H1 (cell line): ENCODE data around the gene AAR2. TPM values are rescaled to one million over a fixed set of nuclear protein-coding genes. Genes with fewer than 3 reads are reported as not detected.

ENCODE experiments used
- CTCF ChIA-PET: fragments of 300-600 bp; sonication (Branson Sonifier 250); formaldehyde crosslinking; loops from one replicate; lab custom pipeline; 2021; ENCODE audit not compliant: partially characterized antibody; lab: Charles Lee
- POLR2A ChIA-PET: fragments of 300-600 bp; sonication (Branson Sonifier 250); formaldehyde crosslinking; loops from one replicate; lab custom pipeline; 2021; ENCODE audit warnings: inconsistent platforms; ENCODE audit not compliant: partially characterized antibody; lab: Charles Lee
- DNase-seq, 2 experiments: peaks; one replicate each; pipeline versions ENCODE4 v3.0.0 to v3.0.0-alpha.2; 2010 to 2022; ENCODE audit warnings: low spot score in 2 of 2, low read depth in 1 of 2, mixed read lengths in 1 of 2
- FAIRE-seq: peaks from 2 replicates; lab custom pipeline; 2011; peaks lifted over from hg19 to GRCh38; lab: Jason Lieb, UNC
- H2AFZ ChIP-seq: 2 replicates; pipeline ENCODE4 v1.8.1; 2012; ENCODE audit warnings: low read length, inconsistent platforms
- H2AK5ac ChIP-seq: 2 replicates; pipeline ENCODE4 v1.6.1; 2013; ENCODE audit warnings: low read depth, low read length
- H2BK120ac ChIP-seq: replicated peaks from 2 replicates; pipeline ENCODE3; 2013; ENCODE audit warnings: low read depth, low read length, inconsistent platforms
- H2BK12ac ChIP-seq: 2 replicates; pipeline ENCODE4 v1.6.1; 2013; ENCODE audit warnings: low read depth, low read length
- H2BK15ac ChIP-seq: 2 replicates; pipeline ENCODE4 v1.6.1; 2013; ENCODE audit warnings: low read length
- H2BK20ac ChIP-seq: 2 replicates; pipeline ENCODE4 v1.6.1; 2013; ENCODE audit warnings: low read length
- H2BK5ac ChIP-seq: 2 replicates; pipeline ENCODE4 v1.6.1; 2013; ENCODE audit warnings: low read depth, low read length
- H3K14ac ChIP-seq: 2 replicates; pipeline ENCODE4 v1.6.1; 2013; ENCODE audit warnings: inconsistent platforms; ENCODE audit not compliant: insufficient read length
- H3K18ac ChIP-seq: 2 replicates; pipeline ENCODE4 v1.6.1; 2013; ENCODE audit warnings: low read length; ENCODE audit errors: extremely low read depth
- H3K23ac ChIP-seq: 2 replicates; pipeline ENCODE4 v1.6.1; 2013; ENCODE audit warnings: inconsistent platforms; ENCODE audit not compliant: insufficient read length
- H3K23me2 ChIP-seq: 2 replicates; pipeline ENCODE4 v1.6.1; 2013; ENCODE audit warnings: low read depth, low read length
- H3K27ac ChIP-seq: 2 replicates; pipeline ENCODE4 v1.6.1; 2011; ENCODE audit warnings: low read depth, low read length, inconsistent platforms
- H3K27me3 ChIP-seq, 4 experiments: replicated peaks in 1 of 4; 1 replicate in 1 of 4; 2 replicates in 3 of 4; pipeline versions ENCODE4 v1.6.1 to v1.8.1; 2011 to 2013; ENCODE audit warnings: low read length in 3 of 4, mild to moderate bottlenecking in 3 of 4, inconsistent platforms in 2 of 4, mixed read lengths in 2 of 4, moderate library complexity in 1 of 4; ENCODE audit not compliant: control insufficient read depth in 3 of 4, insufficient read depth in 3 of 4; ENCODE audit errors: extremely low read depth in 1 of 4
- H3K36me3 ChIP-seq, 4 experiments: 2 replicates each; pipeline versions ENCODE4 v1.6.1 to v1.8.1; 2011 to 2013; ENCODE audit warnings: mild to moderate bottlenecking in 4 of 4, low read length in 3 of 4, moderate library complexity in 2 of 4, control low read depth in 1 of 4, inconsistent platforms in 1 of 4; ENCODE audit not compliant: insufficient read depth in 4 of 4, control insufficient read depth in 2 of 4
- H3K4ac ChIP-seq: replicated peaks from 2 replicates; pipeline ENCODE3; 2013; ENCODE audit warnings: low read length, low read depth, mixed read lengths, inconsistent platforms; ENCODE audit not compliant: insufficient read length
- H3K4me1 ChIP-seq, 4 experiments: replicated peaks in 1 of 4; 1 replicate in 1 of 4; 2 replicates in 3 of 4; pipeline versions ENCODE4 v1.6.1 to v1.8.1; 2011 to 2013; ENCODE audit warnings: low read length in 3 of 4, inconsistent platforms in 2 of 4, mixed read lengths in 1 of 4; ENCODE audit not compliant: insufficient read depth in 4 of 4, control insufficient read depth in 3 of 4
- H3K4me2 ChIP-seq, 2 experiments: 2 replicates each; pipeline versions ENCODE4 v1.6.1 to v1.8.1; 2011 to 2013; ENCODE audit warnings: low read depth in 2 of 2, low read length in 2 of 2, control low read depth in 1 of 2, inconsistent platforms in 1 of 2, mild to moderate bottlenecking in 1 of 2; ENCODE audit not compliant: insufficient read depth in 1 of 2
- H3K4me3 ChIP-seq, 4 experiments: fragments of 200-600, 300-600 bp in 1 of 4; sonication (generic), shearing (Covaris generic), sonication (Bioruptor Twin) in 1 of 4; 2 replicates each; pipeline versions ENCODE4 v1.5.1 to v1.8.1; 2011 to 2016; ENCODE audit warnings: low read length in 4 of 4, low read depth in 3 of 4, control low read depth in 2 of 4, inconsistent platforms in 2 of 4, mild to moderate bottlenecking in 2 of 4, mixed read lengths in 1 of 4, moderate library complexity in 1 of 4; ENCODE audit not compliant: insufficient read depth in 2 of 4; ENCODE audit errors: extremely low read depth in 1 of 4
- H3K56ac ChIP-seq: replicated peaks from 2 replicates; pipeline ENCODE3; 2013; ENCODE audit warnings: low read depth, mild to moderate bottlenecking, mixed read lengths, low read length, inconsistent platforms; ENCODE audit not compliant: insufficient read length
- H3K79me1 ChIP-seq: 2 replicates; pipeline ENCODE4 v1.6.1; 2013; ENCODE audit warnings: low read depth, low read length, control low read depth
- H3K79me2 ChIP-seq, 2 experiments: 2 replicates each; pipeline versions ENCODE4 v1.6.1 to v1.8.1; 2012 to 2013; ENCODE audit warnings: low read length in 2 of 2, mild to moderate bottlenecking in 2 of 2, inconsistent platforms in 1 of 2; ENCODE audit not compliant: insufficient read depth in 2 of 2, control insufficient read depth in 1 of 2
- H3K9ac ChIP-seq, 4 experiments: replicated peaks in 1 of 4; 1 replicate in 1 of 4; 2 replicates in 3 of 4; pipeline versions ENCODE4 v1.6.1 to v1.8.1; 2011 to 2013; ENCODE audit warnings: low read depth in 3 of 4, low read length in 3 of 4, control low read depth in 2 of 4, mild to moderate bottlenecking in 2 of 4, moderate library complexity in 2 of 4, inconsistent platforms in 1 of 4; ENCODE audit errors: extremely low read depth in 1 of 4
- H3K9me3 ChIP-seq, 2 experiments: 2 replicates each; pipeline versions ENCODE4 v1.6.1 to v1.8.1; 2012 to 2013; ENCODE audit warnings: mild to moderate bottlenecking in 2 of 2, moderate library complexity in 2 of 2, control low read depth in 1 of 2, inconsistent platforms in 1 of 2, low read depth in 1 of 2, low read length in 1 of 2, mixed read lengths in 1 of 2; ENCODE audit not compliant: insufficient read depth in 2 of 2
- H4K20me1 ChIP-seq, 2 experiments: replicated peaks in 1 of 2; 2 replicates each; pipeline versions ENCODE3 to v1.8.1; 2011 to 2013; ENCODE audit warnings: inconsistent platforms in 2 of 2, low read length in 2 of 2, mild to moderate bottlenecking in 1 of 2; ENCODE audit not compliant: insufficient read depth in 2 of 2, control insufficient read depth in 1 of 2
- H4K5ac ChIP-seq: 2 replicates; pipeline ENCODE4 v1.6.1; 2013; ENCODE audit warnings: low read length, low read depth, mixed read lengths, inconsistent platforms; ENCODE audit not compliant: insufficient read length
- H4K8ac ChIP-seq: 2 replicates; pipeline ENCODE4 v1.8.0; 2013; ENCODE audit warnings: mild to moderate bottlenecking, moderate library complexity, low read length, inconsistent platforms; ENCODE audit not compliant: insufficient read depth; ENCODE audit errors: extremely low read depth
- H4K91ac ChIP-seq: replicated peaks from 2 replicates; pipeline ENCODE3; 2013; ENCODE audit warnings: low read length, mixed read lengths, inconsistent platforms; ENCODE audit not compliant: insufficient read length
- CHD2 ChIP-seq: IDR thresholded peaks from 2 replicates; pipeline ENCODE4 v1.6.1; 2012; ENCODE audit warnings: low read length, improper control_type of control experiment
- E2F6 ChIP-seq: IDR thresholded peaks from 2 replicates; pipeline ENCODE4 v1.6.1; 2012; ENCODE audit warnings: inconsistent platforms
- EZH2 ChIP-seq: fragments of 200-600 bp; sonication (generic); IDR thresholded peaks from 2 replicates; pipeline ENCODE4 v1.7.1; 2012; ENCODE audit warnings: low read depth, mild to moderate bottlenecking, moderate library complexity, low read length, inconsistent platforms; ENCODE audit not compliant: severe bottlenecking
- HDAC6 ChIP-seq: IDR thresholded peaks from one replicate; pipeline ENCODE4 v1.7.1; 2012; ENCODE audit warnings: low read depth, mild to moderate bottlenecking, inconsistent platforms, low read length, moderate library complexity
- JUN ChIP-seq: IDR thresholded peaks from 2 replicates; pipeline ENCODE4 v1.6.1; 2011; ENCODE audit warnings: low read depth, mild to moderate bottlenecking, improper control_type of control experiment, low read length
- JUND ChIP-seq: IDR thresholded peaks from 2 replicates; pipeline ENCODE4 v1.6.1; 2011; ENCODE audit warnings: mild to moderate bottlenecking, improper control_type of control experiment, low read length
- KDM1A ChIP-seq: fragments of 200-600, 300-600 bp; sonication (generic); IDR thresholded peaks from 2 replicates; pipeline ENCODE4 v1.7.1; 2016; ENCODE audit warnings: mild to moderate bottlenecking, low read length, borderline replicate concordance
- RNF2 ChIP-seq: fragments of 200-900, 300-1000 bp; sonication (generic); IDR thresholded peaks from 2 replicates; pipeline ENCODE4 v1.7.1; 2016; ENCODE audit warnings: borderline replicate concordance, low read depth, mild to moderate bottlenecking, antibody characterized with exemption, low read length; ENCODE audit not compliant: poor library complexity, severe bottlenecking; ENCODE audit errors: missing control alignments
- SIN3A ChIP-seq, 2 experiments: IDR thresholded peaks in 1 of 2; conservative IDR thresholded peaks in 1 of 2; 2 replicates each; pipeline ENCODE4 v1.6.1; 2011 to 2012; ENCODE audit warnings: low read length in 2 of 2, improper control_type of control experiment in 1 of 2, low read depth in 1 of 2, mild to moderate bottlenecking in 1 of 2
- TBP ChIP-seq: IDR thresholded peaks from 2 replicates; pipeline ENCODE4 v1.6.1; 2011; ENCODE audit warnings: low read depth, low read length, improper control_type of control experiment
- USF2 ChIP-seq: IDR thresholded peaks from 2 replicates; pipeline ENCODE4 v1.6.1; 2011; ENCODE audit warnings: low read length, improper control_type of control experiment
- WGBS, 2 experiments: shearing (Covaris generic) in 1 of 2; methylation state at CpG; one replicate each; pipeline versions ENCODE4 v1.1.6 to v1.1.7; 2013 to 2015; ENCODE audit warnings: low lambda C conversion rate in 2 of 2, mixed read lengths in 2 of 2, inconsistent platforms in 1 of 2, low coverage in 1 of 2, missing lambda C conversion rate in 1 of 2; ENCODE audit not compliant: insufficient replicate concordance in 2 of 2, insufficient coverage in 1 of 2, insufficient read length in 1 of 2; ENCODE audit errors: extremely low coverage in 1 of 2, missing lambda C conversion rate in 1 of 2; 5-methylcytosine and 5-hydroxymethylcytosine counted together
- polyA plus RNA-seq, 7 experiments: library from polyadenylated mRNA; depleted of rRNA in 3 of 7; stranded (reverse) in 5 of 7; unstranded in 2 of 7; fragments of >200 nt in 5 of 7; fragments of 200-250 nt in 2 of 7; gene quantifications; 1 replicate in 5 of 7; 2 replicates in 1 of 7; 4 replicates in 1 of 7; pipeline versions ENCODE4 v1.2.1 to v1.2.3, GENCODE V29; 2011 to 2013; ENCODE audit warnings: missing spikeins in 2 of 7, mixed read lengths in 2 of 7
- total RNA-seq: library from RNA; stranded (reverse); fragmentation: NEBNext Ultra II Directional; extraction: Animal tissue kit (Norgen Biotek cat#: 25700); gene quantifications from 2 replicates; pipeline ENCODE4 v1.2.1, GENCODE V29; 2021

Gene AAR2
- total and polyA plus RNA-seq, 2 of the 8 experiments (the other 6 are each of a cell fraction or from before 2014, with no cell fraction given) = 25.5 to 36.1 TPM

GRCh38 chr20:36238760-36239159, 2.5 kb downstream of the AAR2 start:
- POLR2A ChIA-PET = interaction anchor here (1.4 to 1.9 kb wide), 2 partner anchors 19 to 21 kb away, joined by 3 to 4 read pairs; no protein-coding TSS in a partner anchor
- Histone ChIP-seq H3K9me3 (no peaks in the 10 kb centered on the region), H3K56ac (no peak overlapping the region), H4K8ac (no peak overlapping the region), H3K79me2 (peaks cover 17 to 36% of the 10 kb centered on the region in 2 experiments), H3K27ac (no peak overlapping the region), H2BK12ac (no peak overlapping the region), H2BK20ac (no peak overlapping the region), H2BK15ac (no peak overlapping the region), H4K20me1 (peaks cover 2% of the 10 kb centered on the region in 2 experiments), H3K4me1 (peaks cover 0 to 7% (median 5%) of the 10 kb centered on the region in 4 experiments; a peak in 6 of 7 replicates), H3K36me3 (peaks cover 4 to 29% (median 15%) of the 10 kb centered on the region in 4 experiments; a peak in 6 of 8 replicates), H3K18ac (no peak overlapping the region), H4K91ac (no peak overlapping the region), H2BK120ac (no peak overlapping the region), H3K4me3 (no peak overlapping the region), H2BK5ac (no peak overlapping the region), H3K23me2 (peaks cover 10% of the 10 kb centered on the region), H3K4ac (no peak overlapping the region), H3K23ac (no peak overlapping the region), H2AK5ac (no peak overlapping the region), H3K27me3 (no peaks in the 10 kb centered on the region), H3K14ac (no peak overlapping the region), H4K5ac (no peak overlapping the region), H3K9ac (no peak overlapping the region), H2AFZ (no peak overlapping the region), H3K4me2 (no peak overlapping the region), H3K79me1 (peaks cover 2% of the 10 kb centered on the region)
- FAIRE-seq = no peak
- no peak for DNase-seq
- TF ChIP-seq JUN (no peak), SIN3A (conservative IDR thresholded peaks at IDR 0.05 in 1 of 2, IDR thresholded peaks at IDR 0.05 in 1 of 2; ENCODE audit: low read depth in 1 of 2, low read length in 2 of 2) (no peak), USF2 (no peak), CHD2 (no peak), JUND (no peak), TBP (no peak), HDAC6 (no peak), EZH2 (no peak), KDM1A (no peak), RNF2 (no peak), E2F6 (no peak)
- 88% methylated on average over 3 of the region's 3 CpGs; no CpG with 5 or more reads in 1 of the 2 experiments for WGBS, 2 experiments
- CTCF ChIA-PET = interaction anchor here (0.6 to 2.1 kb wide), 4 partner anchors 22 to 246 kb away, joined by 3 to 10 read pairs (median 5); no protein-coding TSS in a partner anchor
